Mucosa of rectum (tissue), 2 donors: ENCODE measurements around the gene ARHGAP8.

Source experiments
- H3K27ac ChIP-seq, 2 donors: one replicate each; pipeline ENCODE4 v1.7.0; 2013; ENCODE audit warnings: inconsistent platforms in 2 of 2, low read depth in 2 of 2, low read length in 2 of 2
- H3K27me3 ChIP-seq, 2 donors: one replicate each; pipeline ENCODE4 v1.7.0; 2013; ENCODE audit warnings: low read length in 2 of 2; ENCODE audit not compliant: control insufficient read depth in 2 of 2, insufficient read depth in 2 of 2
- H3K36me3 ChIP-seq, 2 donors: one replicate each; pipeline ENCODE4 v1.7.0; 2013; ENCODE audit warnings: low read length in 2 of 2; ENCODE audit not compliant: control insufficient read depth in 2 of 2, insufficient read depth in 2 of 2
- H3K4me1 ChIP-seq, 2 donors: one replicate each; pipeline ENCODE4 v1.7.0; 2013; ENCODE audit warnings: low read length in 2 of 2, mild to moderate bottlenecking in 1 of 2; ENCODE audit not compliant: control insufficient read depth in 2 of 2, insufficient read depth in 2 of 2
- H3K4me3 ChIP-seq, 2 donors: one replicate each; pipeline ENCODE4 v1.7.0; 2013; ENCODE audit warnings: low read length in 2 of 2
- H3K9ac ChIP-seq, 2 donors: one replicate each; pipeline ENCODE4 v1.7.0; 2013; ENCODE audit warnings: low read length in 2 of 2, low read depth in 1 of 2, mild to moderate bottlenecking in 1 of 2
- H3K9me3 ChIP-seq, 2 donors: one replicate each; pipeline ENCODE4 v1.7.0; 2013; ENCODE audit warnings: low read length in 2 of 2; ENCODE audit not compliant: control insufficient read depth in 2 of 2
- donor health status: healthy.
- donor health status: Normal muscosa, but diverticular disease.

ARHGAP8 gene

GRCh38 chr22:44752285-44753188, at the start of gene ARHGAP8:
Gene ARHGAP8, plus strand, starts transcription at chr22:44752575. Its CDS starts 33,953 bp downstream, at chr22:44786528.
- Histone ChIP-seq H3K4me3 (peak within 1 kb of the TSS; percentile 64 to 72), H3K27ac (peak within 1 kb of the TSS; percentile 65 to 75), H3K9ac (peak within 1 kb of the TSS; percentile 47 to 84), H3K9me3 (no peaks in the 10 kb centered on the region), H3K27me3 (peaks cover 0 to 2% of the 10 kb centered on the region in 2 donors), H3K36me3 (no peaks in the 10 kb centered on the region), H3K4me1 (peaks cover 27 to 30% of the 10 kb centered on the region in 2 donors)

- peak overlapping the region; percentile 73 to 74 for H3K4me3 ChIP-seq
- peak overlapping the region; percentile 52 to 73 for H3K9ac ChIP-seq
- H3K4me1 ChIP-seq, result peaks cover 14% of the 10 kb centered on the region in 2 donors
- peak overlapping the region in 1 of 2 donors; percentile 77 for H3K27ac ChIP-seq
- no peaks in the 10 kb centered on the region for H3K27me3 ChIP-seq
- no peaks in the 10 kb centered on the region for H3K36me3 ChIP-seq
- H3K9me3 ChIP-seq, result no peaks in the 10 kb centered on the region
Observed at GRCh38 chr22:44703255-44703870, 49.0 kb upstream of the ARHGAP8 start.

- Histone ChIP-seq H3K9me3 (no peaks in the 10 kb centered on the region), H3K4me1 (peaks cover 14% of the 10 kb centered on the region in 2 donors), H3K4me3 (no peak overlapping the region), H3K36me3 (no peaks in the 10 kb centered on the region), H3K27ac (no peak overlapping the region), H3K27me3 (no peaks in the 10 kb centered on the region), H3K9ac (no peak overlapping the region)
Observed at GRCh38 chr22:44704159-44705021, 48.0 kb upstream of the ARHGAP8 start.

- Histone ChIP-seq H3K27me3 (no peaks in the 10 kb centered on the region), H3K9ac (no peak overlapping the region), H3K4me1 (peaks cover 16% of the 10 kb centered on the region in 2 donors), H3K9me3 (no peaks in the 10 kb centered on the region), H3K36me3 (no peaks in the 10 kb centered on the region), H3K27ac (no peak overlapping the region), H3K4me3 (no peak overlapping the region)
Observed at GRCh38 chr22:44705022-44705297, 47.4 kb upstream of the ARHGAP8 start.

GRCh38 chr22:44706488-44706887, 45.9 kb upstream of the ARHGAP8 start:
- Histone ChIP-seq H3K27ac (no peak overlapping the region), H3K9ac (no peak overlapping the region), H3K4me3 (no peak overlapping the region), H3K9me3 (no peaks in the 10 kb centered on the region), H3K27me3 (no peaks in the 10 kb centered on the region), H3K36me3 (no peaks in the 10 kb centered on the region), H3K4me1 (peaks cover 29 to 30% of the 10 kb centered on the region in 2 donors)

GRCh38 chr22:44707178-44707577, 45.2 kb upstream of the ARHGAP8 start:
- no peak overlapping the region for H3K4me3 ChIP-seq
- H3K4me1 ChIP-seq, result peaks cover 33 to 34% of the 10 kb centered on the region in 2 donors
- H3K9ac ChIP-seq, result no peak overlapping the region
- no peaks in the 10 kb centered on the region for H3K9me3 ChIP-seq
- H3K27ac ChIP-seq, result no peak overlapping the region
- H3K27me3 ChIP-seq, result no peaks in the 10 kb centered on the region
- no peaks in the 10 kb centered on the region for H3K36me3 ChIP-seq

GRCh38 chr22:44707752-44708151, 44.6 kb upstream of the ARHGAP8 start:
- Histone ChIP-seq H3K9ac (no peak overlapping the region), H3K27ac (no peak overlapping the region), H3K9me3 (no peaks in the 10 kb centered on the region), H3K4me3 (no peak overlapping the region), H3K4me1 (peaks cover 37 to 39% of the 10 kb centered on the region in 2 donors), H3K36me3 (no peaks in the 10 kb centered on the region), H3K27me3 (no peaks in the 10 kb centered on the region)

GRCh38 chr22:44709881-44710392, 42.4 kb upstream of the ARHGAP8 start:
- Histone ChIP-seq H3K9me3 (no peaks in the 10 kb centered on the region), H3K27me3 (no peaks in the 10 kb centered on the region), H3K4me1 (peaks cover 32 to 33% of the 10 kb centered on the region in 2 donors), H3K4me3 (peak overlapping the region in 1 of 2 donors; percentile 1), H3K36me3 (peaks cover 0 to 3% of the 10 kb centered on the region in 2 donors), H3K9ac (peak overlapping the region in 1 of 2 donors; percentile 56), H3K27ac (peak overlapping the region; percentile 84 to 88)

GRCh38 chr22:44710474-44711240, 41.7 kb upstream of the ARHGAP8 start:
- Histone ChIP-seq H3K9ac (peak overlapping the region; percentile 24 to 56), H3K27ac (peak overlapping the region; percentile 84 to 88)

More at GRCh38 chr22:44710474-44711240, 41.7 kb upstream of the ARHGAP8 start:
- H3K9me3 ChIP-seq, result no peaks in the 10 kb centered on the region
- H3K4me3 ChIP-seq, result peak overlapping the region; percentile 1 to 9
- H3K36me3 ChIP-seq, result peaks cover 0 to 3% of the 10 kb centered on the region in 2 donors
- H3K27me3 ChIP-seq, result no peaks in the 10 kb centered on the region
- peaks cover 35 to 40% of the 10 kb centered on the region in 2 donors for H3K4me1 ChIP-seq
